Psoas muscle (tissue), 8 donors: Measurements from ENCODE around the gene SHOC1. TPM values are rescaled to one million over a fixed set of nuclear protein-coding genes. Genes with fewer than 3 reads are reported as not detected.

Experiments used
- ATAC-seq, 4 donors: fragments of 200-7000 bp; cut with Tn5 transposase; one replicate each; pipeline ENCODE4 v1.9.1; 2020; ENCODE audit warnings: moderate library complexity in 3 of 4, mild to moderate bottlenecking in 2 of 4
- DNase-seq, 2 donors: peaks; one replicate each; pipeline ENCODE4 v3.0.0-alpha.2; 2020
- H3K27ac ChIP-seq: fragments of 200-600 bp; one replicate; pipeline ENCODE4 v1.8.0; 2022
- H3K27me3 ChIP-seq, 3 donors: fragments of 200-600 bp in 1 of 3; one replicate each; pipeline versions ENCODE4 v1.6.1 to v1.8.0; 2013 to 2022; ENCODE audit warnings: low read length in 2 of 3, mild to moderate bottlenecking in 2 of 3, moderate library complexity in 1 of 3; ENCODE audit not compliant: insufficient read depth in 3 of 3
- H3K36me3 ChIP-seq, 2 donors: fragments of 200-600 bp in 1 of 2; one replicate each; pipeline versions ENCODE4 v1.6.1 to v1.8.0; 2013 to 2022; ENCODE audit warnings: low read depth in 1 of 2, mild to moderate bottlenecking in 1 of 2, moderate library complexity in 1 of 2; ENCODE audit not compliant: insufficient read depth in 1 of 2
- H3K4me1 ChIP-seq: fragments of 200-600 bp; one replicate; pipeline ENCODE4 v1.8.0; 2022
- H3K4me3 ChIP-seq: fragments of 200-600 bp; one replicate; pipeline ENCODE4 v1.8.0; 2022; ENCODE audit warnings: mild to moderate bottlenecking
- H3K9me3 ChIP-seq: fragments of 200-600 bp; one replicate; pipeline ENCODE4 v1.8.0; 2022
- CTCF ChIP-seq: fragments of 200-600 bp; IDR thresholded peaks from one replicate; pipeline ENCODE4 v1.8.0; 2022; ENCODE audit warnings: antibody characterized with exemption
- whole genome bisulfite sequencing, 3 donors: extraction: QIAGEN DNeasy Blood & Tissue Kit; methylation state at CpG; one replicate each; pipeline versions ENCODE4 v1.1.6 to v1.1.7; 2013; 5-methylcytosine and 5-hydroxymethylcytosine counted together
- intact Hi-C, 2 donors: fragments of 100-400 bp; cut with DNase I; formaldehyde crosslinking; loops; one replicate each; pipeline versions ENCODE4 v1.11.0 to v1.14.2; 2022
- polyA plus RNA-seq, 3 donors: library from polyadenylated mRNA; stranded (reverse); fragments of 200-250 nt; gene quantifications; one replicate each; pipeline ENCODE4 v1.2.3, GENCODE V29; 2013
- total RNA-seq, 4 donors: library from RNA; stranded (reverse); fragmentation: NEBNext Ultra II Directional in 2 of 4; extraction: Animal tissue kit (Norgen Biotek cat#: 25700) in 2 of 4; gene quantifications; one replicate each; pipeline versions ENCODE4 v1.2.1 to v1.2.4, GENCODE V29; 2021 to 2023
- donor health status: healthy with polysubstance abuse.
- donor health status: DM: no; HTN: no; CAD: no; lungs with moderate emphysema.
- donor health status: Bipolar disorder and iron deficiency.
- donor health status: healthy.
- donor health status: DM: yes; HTN: yes; CAD: no.
- donor health status: DM: no; HTN: no; CAD: no.
- donor health status: DM: no; HTN: no; CAD: no.
- donor health status: DM: yes; HTN: yes; CAD: no.

SHOC1 gene
- total and polyA plus RNA-seq, 7 donors, result 0.03 to 0.14 TPM; not detected in 5

- DNase-seq (no peak), ATAC-seq (no peak)
- Histone ChIP-seq H3K36me3 (no peaks in the 10 kb centered on the region), H3K4me1 (no peaks in the 10 kb centered on the region), H3K4me3 (no peak overlapping the region), H3K27me3 (no peaks in the 10 kb centered on the region), H3K27ac (no peak overlapping the region), H3K9me3 (peaks cover 12% of the 10 kb centered on the region)
- intact Hi-C loops, result no loop called here
- WGBS, 3 donors, result 69 to 83% (median 73%) methylated on average over 1 of the region's 1 CpG
- no peak for TF ChIP-seq CTCF
Observed at GRCh38 chr9:111789881-111790280, 4.9 kb downstream of the SHOC1 start.

DNA sequence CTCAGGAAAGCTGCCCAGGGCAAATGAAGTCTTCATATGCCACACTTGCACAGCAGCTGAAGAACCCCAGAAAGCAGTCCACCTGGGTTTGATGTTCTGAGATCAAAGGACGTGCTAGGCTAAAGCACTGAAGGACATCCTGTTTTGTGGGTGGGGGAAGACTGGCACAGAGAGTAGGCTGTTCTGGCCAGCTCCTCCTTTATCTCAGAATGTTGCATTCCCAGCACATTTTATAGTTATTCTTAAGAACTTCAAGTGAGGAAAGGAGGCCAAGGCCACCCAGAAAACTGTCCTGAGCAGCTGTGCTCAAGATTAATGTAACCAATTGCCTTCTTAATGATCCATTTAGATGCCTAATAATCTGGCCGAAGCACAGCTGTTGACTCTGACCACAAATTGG lies 10.9 kb downstream of the SHOC1 start:
- Histone ChIP-seq H3K9me3 (peaks cover 12% of the 10 kb centered on the region), H3K4me1 (no peaks in the 10 kb centered on the region), H3K36me3 (no peaks in the 10 kb centered on the region), H3K27ac (no peak overlapping the region), H3K27me3 (no peaks in the 10 kb centered on the region), H3K4me3 (no peak overlapping the region)
- no peak for TF ChIP-seq CTCF
- no peak for ATAC-seq
- intact Hi-C loops, result no loop called here
- DNase-seq, result no peak
- WGBS, 3 donors, result 33 to 71% (median 57%) methylated on average over 2 of the region's 2 CpGs

- H3K4me1 ChIP-seq, result no peaks in the 10 kb centered on the region
- WGBS, 3 donors, result 94 to 97% (median 95%) methylated on average over 2 of the region's 2 CpGs
- intact Hi-C loops, result no loop called here
- ATAC-seq (no peak), DNase-seq (no peak)
- H3K27me3 ChIP-seq, result no peaks in the 10 kb centered on the region
- TF ChIP-seq CTCF, result no peak
- H3K9me3 ChIP-seq, result peaks cover 12% of the 10 kb centered on the region
- no peak overlapping the region for H3K27ac ChIP-seq
- no peaks in the 10 kb centered on the region for H3K36me3 ChIP-seq
- H3K4me3 ChIP-seq, result no peak overlapping the region
Observed at GRCh38 chr9:111783424-111783823, 11.3 kb downstream of the SHOC1 start.

DNA sequence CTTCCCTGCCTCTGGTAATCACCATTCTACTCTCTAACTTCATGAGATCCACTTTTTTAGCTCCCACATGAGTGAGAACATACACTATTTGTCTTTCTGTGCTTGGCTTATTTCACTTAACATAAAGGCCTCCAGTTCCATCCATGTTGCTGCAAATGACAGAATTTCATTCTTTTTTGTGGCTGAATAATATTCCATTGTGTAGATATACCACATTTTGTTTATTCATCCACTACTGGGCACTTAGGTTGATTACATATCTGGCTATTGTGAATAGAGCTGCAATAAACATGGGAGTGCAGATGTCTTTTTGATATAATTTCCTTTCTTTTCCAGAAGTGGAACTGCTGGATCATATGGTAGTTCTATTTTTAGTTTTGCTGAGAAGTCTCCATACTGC lies 28.7 kb downstream of the SHOC1 start:
- H3K9me3 ChIP-seq, result no peaks in the 10 kb centered on the region
- H3K27me3 ChIP-seq, result no peaks in the 10 kb centered on the region
- H3K36me3 ChIP-seq, result no peaks in the 10 kb centered on the region
- H3K4me1 ChIP-seq, result no peaks in the 10 kb centered on the region
- no peak overlapping the region for H3K27ac ChIP-seq
- ATAC-seq (no peak), DNase-seq (no peak)
- no peak for TF ChIP-seq CTCF
- intact Hi-C loops, result no loop called here
- no peak overlapping the region for H3K4me3 ChIP-seq

GRCh38 chr9:111762556-111762955 lies 32.2 kb downstream of the SHOC1 start:
- no peak for ATAC-seq
- H3K36me3 ChIP-seq, result no peaks in the 10 kb centered on the region
- no peak overlapping the region for H3K4me3 ChIP-seq
- H3K9me3 ChIP-seq, result no peaks in the 10 kb centered on the region
- H3K27ac ChIP-seq, result no peak overlapping the region
- 0 to 2% (median 1%) methylated on average over 2 of the region's 2 CpGs for WGBS, 3 donors
- intact Hi-C loops, result loop anchor here in 1 of 2 donors (5.0 kb wide), 1 partner anchor 615 kb away; no protein-coding TSS in a partner anchor
- no peaks in the 10 kb centered on the region for H3K4me1 ChIP-seq
- no peak for TF ChIP-seq CTCF
- DNase-seq, result no peak
- H3K27me3 ChIP-seq, result no peaks in the 10 kb centered on the region
